Upper lobe of left lung (tissue), 6 donors: ENCODE data around the gene MLLT3. TPM values are rescaled to one million over a fixed set of nuclear protein-coding genes. Genes with fewer than 3 reads are reported as not detected.

ENCODE experiments used
- ATAC-seq, 2 donors: fragments of 200-7000 bp; cut with Tn5 transposase; one replicate each; pipeline ENCODE4 v1.9.1; 2022; ENCODE audit warnings: mild to moderate bottlenecking in 2 of 2, moderate library complexity in 2 of 2; ENCODE audit not compliant: low FRiP score in 2 of 2
- DNase-seq, 2 donors: peaks; one replicate each; pipeline ENCODE4 v3.0.0-alpha.2; 2019 to 2020
- H3K27ac ChIP-seq, 4 donors: fragments of 200-600 bp; sonication (generic); one replicate each; pipeline ENCODE4 v1.5.1; 2016 to 2019
- H3K27me3 ChIP-seq, 4 donors: fragments of 200-600 bp; sonication (generic); one replicate each; pipeline ENCODE4 v1.5.1; 2017 to 2019
- H3K36me3 ChIP-seq, 4 donors: fragments of 200-600 bp; sonication (generic); one replicate each; pipeline ENCODE4 v1.5.1; 2016 to 2019
- H3K4me1 ChIP-seq, 4 donors: fragments of 200-600 bp; sonication (generic); one replicate each; pipeline ENCODE4 v1.5.1; 2018 to 2019
- H3K4me3 ChIP-seq, 4 donors: fragments of 200-600 bp; sonication (generic); one replicate each; pipeline ENCODE4 v1.5.1; 2017 to 2019; ENCODE audit warnings: mild to moderate bottlenecking in 2 of 4, moderate library complexity in 1 of 4
- H3K9me3 ChIP-seq, 4 donors: fragments of 200-600 bp; sonication (generic); one replicate each; pipeline ENCODE4 v1.5.1; 2018 to 2019
- EP300 ChIP-seq, 4 donors: sonication (generic); formaldehyde crosslinking; IDR thresholded peaks; one replicate each; pipeline ENCODE4 v1.5.1; 2017; ENCODE audit warnings: antibody characterized with exemption in 4 of 4, control low read depth in 2 of 4
- POLR2A ChIP-seq, 4 donors: fragments of 450-650 bp; IDR thresholded peaks; one replicate each; pipeline ENCODE4 v1.5.1; 2016 to 2017; ENCODE audit warnings: antibody characterized with exemption in 4 of 4, mild to moderate bottlenecking in 2 of 4
- POLR2AphosphoS5 ChIP-seq, 2 donors: sonication (generic); formaldehyde crosslinking; IDR thresholded peaks; one replicate each; pipeline ENCODE4 v1.5.1; 2017; ENCODE audit warnings: antibody characterized with exemption in 2 of 2
- WGBS, 2 donors: methylation state at CpG; one replicate each; pipeline ENCODE4 v1.1.5; 2017 to 2018; 5-methylcytosine and 5-hydroxymethylcytosine counted together
- total RNA-seq, 6 donors: library from RNA; depleted of rRNA in 4 of 6; stranded (reverse); fragments of >200 nt in 4 of 6; gene quantifications; one replicate each; pipeline versions ENCODE4 v1.1.0 to v1.2.1, GENCODE V29; 2016 to 2021
- TF ChIP-seq, protein P1 (sequence below), 6 experiments: fragments of 450-650 bp in 4 of 6; fragments of 200-600 bp in 2 of 6; sonication (generic) in 2 of 6; IDR thresholded peaks; one replicate each; pipeline ENCODE4 v1.5.1; 2016 to 2019; ENCODE audit warnings: antibody characterized with exemption in 6 of 6
- donor health status: DM: no; HTN: no; CAD: no; lungs with moderate emphysema.
- donor health status: DM: no; HTN: yes; CAD: no; lungs with severe emphysema.

The MLLT3 gene
- total RNA-seq, 6 donors from 2014 or later: 13.8 to 30.4 (median 20.9) TPM

GRCh38 chr9:20353931-20354652, 268.2 kb downstream of the MLLT3 start:
- DNase-seq (no peak), ATAC-seq (no peak)
- H3K9me3 ChIP-seq: no peaks in the 10 kb centered on the region
- no peaks in the 10 kb centered on the region for H3K27me3 ChIP-seq
- H3K36me3 ChIP-seq: no peaks in the 10 kb centered on the region
- TF ChIP-seq POLR2A (IDR thresholded peaks at IDR 0.05): no peak
- TF ChIP-seq EP300 (IDR thresholded peaks at IDR 0.05): no peak
- no peak for TF ChIP-seq POLR2AphosphoS5 (IDR thresholded peaks at IDR 0.05)
- TF ChIP-seq, protein P1, sequence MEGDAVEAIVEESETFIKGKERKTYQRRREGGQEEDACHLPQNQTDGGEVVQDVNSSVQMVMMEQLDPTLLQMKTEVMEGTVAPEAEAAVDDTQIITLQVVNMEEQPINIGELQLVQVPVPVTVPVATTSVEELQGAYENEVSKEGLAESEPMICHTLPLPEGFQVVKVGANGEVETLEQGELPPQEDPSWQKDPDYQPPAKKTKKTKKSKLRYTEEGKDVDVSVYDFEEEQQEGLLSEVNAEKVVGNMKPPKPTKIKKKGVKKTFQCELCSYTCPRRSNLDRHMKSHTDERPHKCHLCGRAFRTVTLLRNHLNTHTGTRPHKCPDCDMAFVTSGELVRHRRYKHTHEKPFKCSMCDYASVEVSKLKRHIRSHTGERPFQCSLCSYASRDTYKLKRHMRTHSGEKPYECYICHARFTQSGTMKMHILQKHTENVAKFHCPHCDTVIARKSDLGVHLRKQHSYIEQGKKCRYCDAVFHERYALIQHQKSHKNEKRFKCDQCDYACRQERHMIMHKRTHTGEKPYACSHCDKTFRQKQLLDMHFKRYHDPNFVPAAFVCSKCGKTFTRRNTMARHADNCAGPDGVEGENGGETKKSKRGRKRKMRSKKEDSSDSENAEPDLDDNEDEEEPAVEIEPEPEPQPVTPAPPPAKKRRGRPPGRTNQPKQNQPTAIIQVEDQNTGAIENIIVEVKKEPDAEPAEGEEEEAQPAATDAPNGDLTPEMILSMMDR (IDR thresholded peaks at IDR 0.05): no peak
- H3K27ac ChIP-seq: no peak overlapping the region
- H3K4me3 ChIP-seq: no peak overlapping the region
- peaks cover 12 to 30% (median 25%) of the 10 kb centered on the region in 4 donors for H3K4me1 ChIP-seq
- WGBS, 2 donors: 64 to 85% methylated on average over 5 of the region's 5 CpGs

DNA sequence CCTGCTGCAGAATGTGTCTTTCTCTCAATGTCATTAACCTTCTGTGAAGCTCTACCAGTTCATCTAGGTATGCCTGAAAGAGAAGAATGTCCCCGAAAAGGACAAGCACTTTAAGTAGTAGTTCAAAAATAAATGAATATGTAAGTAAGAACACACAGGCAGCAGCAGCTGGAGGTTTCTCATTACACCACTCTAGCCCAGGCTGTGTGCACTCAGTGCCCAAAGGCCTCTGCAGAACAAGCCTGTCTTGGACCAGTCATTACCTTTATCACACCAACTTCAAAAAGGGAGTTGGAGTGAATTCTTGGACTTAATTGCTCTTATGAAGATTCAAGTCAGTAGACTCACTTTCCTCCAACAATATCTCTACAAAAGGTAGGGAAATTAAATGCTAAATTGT, 268.8 kb downstream of the MLLT3 start:
- Histone ChIP-seq H3K9me3 (no peaks in the 10 kb centered on the region), H3K4me1 (peaks cover 12 to 30% (median 25%) of the 10 kb centered on the region in 4 donors), H3K36me3 (no peaks in the 10 kb centered on the region), H3K27ac (no peak overlapping the region), H3K4me3 (no peak overlapping the region), H3K27me3 (no peaks in the 10 kb centered on the region)
- WGBS, 2 donors: 71 to 89% methylated on average over 1 of the region's 1 CpG
- TF ChIP-seq, protein P1 (IDR thresholded peaks at IDR 0.05): no peak
- TF ChIP-seq POLR2A (IDR thresholded peaks at IDR 0.05) (no peak), POLR2AphosphoS5 (IDR thresholded peaks at IDR 0.05) (no peak), EP300 (IDR thresholded peaks at IDR 0.05) (no peak)
- ATAC-seq (no peak), DNase-seq (no peak)

GRCh38 chr9:20352591-20352990, 269.7 kb downstream of the MLLT3 start:
- WGBS, 2 donors: 75 to 76% methylated on average over 2 of the region's 2 CpGs
- H3K4me1 ChIP-seq: peaks cover 12 to 30% (median 25%) of the 10 kb centered on the region in 4 donors

DNA sequence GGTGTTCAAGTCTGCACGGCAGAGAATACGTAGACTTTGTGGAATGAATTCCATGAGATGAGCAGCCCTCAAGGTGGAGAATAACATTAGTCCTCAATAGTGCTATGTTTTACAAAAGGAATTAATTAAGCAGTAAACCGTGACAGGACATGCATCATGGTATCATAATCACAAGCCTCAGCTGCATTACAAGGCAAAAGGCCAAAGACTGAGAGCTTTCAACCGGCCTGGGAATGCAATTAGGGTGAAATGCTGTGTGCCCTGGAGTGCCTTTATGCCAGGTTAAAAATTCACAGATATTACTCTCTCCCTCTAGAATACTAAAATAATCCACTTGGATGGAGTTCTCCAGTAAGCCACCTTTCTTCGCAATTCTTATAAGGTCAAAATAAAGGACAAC, 270.6 kb downstream of the MLLT3 start:
- TF ChIP-seq POLR2AphosphoS5 (IDR thresholded peaks at IDR 0.05): no peak
- TF ChIP-seq, protein P1 (IDR thresholded peaks at IDR 0.05): no peak
- WGBS, 2 donors: 80 to 81% methylated on average over 5 of the region's 5 CpGs
- Histone ChIP-seq H3K27me3 (no peaks in the 10 kb centered on the region), H3K36me3 (no peaks in the 10 kb centered on the region), H3K4me3 (no peak overlapping the region), H3K9me3 (no peaks in the 10 kb centered on the region), H3K27ac (no peak overlapping the region), H3K4me1 (peaks cover 5 to 26% (median 23%) of the 10 kb centered on the region in 4 donors)
- DNase-seq (no peak), ATAC-seq (no peak)

More at GRCh38 chr9:20352591-20352990, 269.7 kb downstream of the MLLT3 start:
- Histone ChIP-seq H3K36me3 (no peaks in the 10 kb centered on the region), H3K9me3 (no peaks in the 10 kb centered on the region), H3K4me3 (no peak overlapping the region), H3K27ac (no peak overlapping the region), H3K27me3 (no peaks in the 10 kb centered on the region)
- no peak for ATAC-seq
- TF ChIP-seq POLR2A (IDR thresholded peaks at IDR 0.05) (no peak), EP300 (IDR thresholded peaks at IDR 0.05) (no peak), POLR2AphosphoS5 (IDR thresholded peaks at IDR 0.05) (no peak)
- TF ChIP-seq, protein P1 (IDR thresholded peaks at IDR 0.05): no peak
- DNase-seq: no peak

GRCh38 chr9:20349568-20349967, 272.7 kb downstream of the MLLT3 start:
- Histone ChIP-seq H3K9me3 (no peaks in the 10 kb centered on the region), H3K4me3 (no peak overlapping the region), H3K27ac (no peak overlapping the region), H3K4me1 (peaks cover 0 to 15% (median 10%) of the 10 kb centered on the region in 4 donors), H3K27me3 (no peaks in the 10 kb centered on the region), H3K36me3 (peaks cover 0 to 5% (median 1%) of the 10 kb centered on the region in 4 donors)
- TF ChIP-seq POLR2AphosphoS5 (IDR thresholded peaks at IDR 0.05): no peak
- TF ChIP-seq POLR2A (IDR thresholded peaks at IDR 0.05): no peak
- TF ChIP-seq, protein P1 (IDR thresholded peaks at IDR 0.05): no peak
- no peak for TF ChIP-seq EP300 (IDR thresholded peaks at IDR 0.05)
- ATAC-seq: no peak
- DNase-seq: no peak
- 94% methylated on average over 6 of the region's 6 CpGs for WGBS, 2 donors
